ENCODE measurements around the gene SLC2A1. TPM values are rescaled to one million over a fixed set of nuclear protein-coding genes. Genes with fewer than 3 reads are reported as not detected.

Gene SLC2A1
- total and polyA plus RNA-seq, 2 of the 13 experiments (the other 11 are each of a cell fraction or from before 2014, with no cell fraction given): 125 to 423 TPM

- TF ChIP-seq AHDC1 (CRISPR knock-in tag; IDR thresholded peaks at IDR 0.05; ENCODE audit: borderline replicate concordance): peak; percentile 52; the same call in 1 of the 2 replicates
- 0 out of 2 replicates have a peak, but pooled peaks have one; percentile 47 for TF ChIP-seq RXRA (CRISPR knock-in tag; IDR thresholded peaks at IDR 0.05)
- TF ChIP-seq NAIF1 (CRISPR knock-in tag; IDR thresholded peaks at IDR 0.05; ENCODE audit: borderline replicate concordance): no peak
- TF ChIP-seq MXI1 (IDR thresholded peaks at IDR 0.05; ENCODE audit: borderline replicate concordance, low read depth, low read length): peak; percentile 45; the same call in 1 of the 3 replicates
- TF ChIP-seq ZNF431 (CRISPR knock-in tag; IDR thresholded peaks at IDR 0.05; ENCODE audit: borderline replicate concordance, low read depth): no peak
- no peak for TF ChIP-seq XBP1 (CRISPR knock-in tag; IDR thresholded peaks at IDR 0.05)
- TF ChIP-seq IKZF5 (CRISPR knock-in tag; IDR thresholded peaks at IDR 0.05): no peak
- no peak for TF ChIP-seq ZNF598 (CRISPR knock-in tag; IDR thresholded peaks at IDR 0.05; ENCODE audit: borderline replicate concordance)
- no peak for TF ChIP-seq MAZ (IDR thresholded peaks at IDR 0.05; ENCODE audit: borderline replicate concordance, low read depth, low read length)
- TF ChIP-seq MAZ (CRISPR knock-in tag; IDR thresholded peaks at IDR 0.05; ENCODE audit: low read depth): 0 out of 2 replicates have a peak, but pooled peaks have one; percentile 30
- peak; percentile 41; the same call in 1 of the 2 replicates for TF ChIP-seq ZFP36L1 (CRISPR knock-in tag; IDR thresholded peaks at IDR 0.05)
- no peak for TF ChIP-seq ISL2 (CRISPR knock-in tag; IDR thresholded peaks at IDR 0.05)
- peak; percentile 92 for TF ChIP-seq HNF4A (CRISPR knock-in tag; IDR thresholded peaks at IDR 0.05)
- TF ChIP-seq SMAD3 (CRISPR knock-in tag; IDR thresholded peaks at IDR 0.05): no peak
- TF ChIP-seq HDAC1 (CRISPR knock-in tag; IDR thresholded peaks at IDR 0.05): peak; percentile 48; the same call in 1 of the 2 replicates
- TF ChIP-seq ZFP36L2 (CRISPR knock-in tag; IDR thresholded peaks at IDR 0.05): no peak
- TF ChIP-seq ZNF574 (CRISPR knock-in tag; IDR thresholded peaks at IDR 0.05): peak; percentile 39; the same call in 1 of the 2 replicates
Measured at GRCh38 chr1:42938645-42939615, 19.7 kb downstream of the SLC2A1 start (continued).
